GM12875 (cell line): Measurements from ENCODE around the gene XRN1.

Experiments used
- H3K4me3 ChIP-seq: one replicate; pipeline ENCODE4 v1.5.1; 2011; ENCODE audit warnings: low read depth, low read length, control low read depth
- TF ChIP-seq, protein P1 (sequence below): IDR thresholded peaks from 2 replicates; pipeline ENCODE4 v1.5.1; 2011; ENCODE audit warnings: low read depth, mild to moderate bottlenecking, control low read depth, inconsistent platforms, low read length, moderate library complexity, borderline replicate concordance; ENCODE audit not compliant: insufficient read depth

Gene XRN1, protein sequence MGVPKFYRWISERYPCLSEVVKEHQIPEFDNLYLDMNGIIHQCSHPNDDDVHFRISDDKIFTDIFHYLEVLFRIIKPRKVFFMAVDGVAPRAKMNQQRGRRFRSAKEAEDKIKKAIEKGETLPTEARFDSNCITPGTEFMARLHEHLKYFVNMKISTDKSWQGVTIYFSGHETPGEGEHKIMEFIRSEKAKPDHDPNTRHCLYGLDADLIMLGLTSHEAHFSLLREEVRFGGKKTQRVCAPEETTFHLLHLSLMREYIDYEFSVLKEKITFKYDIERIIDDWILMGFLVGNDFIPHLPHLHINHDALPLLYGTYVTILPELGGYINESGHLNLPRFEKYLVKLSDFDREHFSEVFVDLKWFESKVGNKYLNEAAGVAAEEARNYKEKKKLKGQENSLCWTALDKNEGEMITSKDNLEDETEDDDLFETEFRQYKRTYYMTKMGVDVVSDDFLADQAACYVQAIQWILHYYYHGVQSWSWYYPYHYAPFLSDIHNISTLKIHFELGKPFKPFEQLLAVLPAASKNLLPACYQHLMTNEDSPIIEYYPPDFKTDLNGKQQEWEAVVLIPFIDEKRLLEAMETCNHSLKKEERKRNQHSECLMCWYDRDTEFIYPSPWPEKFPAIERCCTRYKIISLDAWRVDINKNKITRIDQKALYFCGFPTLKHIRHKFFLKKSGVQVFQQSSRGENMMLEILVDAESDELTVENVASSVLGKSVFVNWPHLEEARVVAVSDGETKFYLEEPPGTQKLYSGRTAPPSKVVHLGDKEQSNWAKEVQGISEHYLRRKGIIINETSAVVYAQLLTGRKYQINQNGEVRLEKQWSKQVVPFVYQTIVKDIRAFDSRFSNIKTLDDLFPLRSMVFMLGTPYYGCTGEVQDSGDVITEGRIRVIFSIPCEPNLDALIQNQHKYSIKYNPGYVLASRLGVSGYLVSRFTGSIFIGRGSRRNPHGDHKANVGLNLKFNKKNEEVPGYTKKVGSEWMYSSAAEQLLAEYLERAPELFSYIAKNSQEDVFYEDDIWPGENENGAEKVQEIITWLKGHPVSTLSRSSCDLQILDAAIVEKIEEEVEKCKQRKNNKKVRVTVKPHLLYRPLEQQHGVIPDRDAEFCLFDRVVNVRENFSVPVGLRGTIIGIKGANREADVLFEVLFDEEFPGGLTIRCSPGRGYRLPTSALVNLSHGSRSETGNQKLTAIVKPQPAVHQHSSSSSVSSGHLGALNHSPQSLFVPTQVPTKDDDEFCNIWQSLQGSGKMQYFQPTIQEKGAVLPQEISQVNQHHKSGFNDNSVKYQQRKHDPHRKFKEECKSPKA (N-terminal part only)

DNA sequence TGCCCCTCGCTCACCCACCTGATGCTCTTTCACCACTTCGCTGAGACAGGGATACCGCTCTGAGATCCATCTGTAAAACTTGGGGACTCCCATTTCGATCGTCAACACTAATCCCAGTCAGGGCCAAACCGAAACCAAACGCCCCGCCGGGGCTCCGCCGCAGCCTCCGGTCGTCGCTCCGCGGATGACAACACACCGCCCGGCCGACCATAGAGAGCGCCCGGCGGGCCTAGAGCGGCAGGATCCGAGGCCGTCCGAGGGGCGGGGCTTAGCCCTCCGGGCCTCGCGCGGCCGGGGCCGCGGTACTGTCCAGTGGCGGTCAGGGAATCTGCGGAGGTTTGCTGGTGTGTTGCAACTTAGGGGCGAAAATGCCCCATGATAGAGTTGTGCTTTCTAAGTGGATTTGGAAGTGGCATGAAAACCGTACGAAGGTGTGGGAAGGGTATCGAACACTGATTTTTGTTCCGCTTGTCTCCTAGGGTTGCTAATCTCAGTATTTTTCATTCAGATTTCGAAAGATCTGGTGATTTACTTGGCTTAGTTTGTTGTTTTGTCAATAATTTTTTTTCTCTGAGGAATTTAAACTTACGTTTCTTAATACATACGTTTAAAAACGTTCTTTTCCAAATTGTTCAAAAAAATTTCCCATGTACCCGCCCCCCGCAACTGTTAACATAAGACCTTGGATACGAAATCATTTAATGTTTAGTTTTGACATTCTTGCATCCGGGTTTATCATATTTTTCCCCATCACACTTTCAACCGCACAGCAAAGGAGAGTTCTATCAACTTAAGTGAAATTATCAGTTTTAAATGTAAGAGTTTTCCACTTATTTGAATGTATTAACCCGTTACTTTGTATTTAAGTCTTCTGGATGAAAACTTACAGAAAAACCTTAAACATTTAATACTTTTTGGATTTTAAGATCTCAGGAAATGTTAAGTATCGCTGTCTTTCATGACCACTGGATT lies at the start of gene XRN1:
XRN1 (minus strand) TSS at position 186 of the 972 bp plus-strand sequence; CDS start at position 93, 93 bp downstream.
- TF ChIP-seq, protein P1, sequence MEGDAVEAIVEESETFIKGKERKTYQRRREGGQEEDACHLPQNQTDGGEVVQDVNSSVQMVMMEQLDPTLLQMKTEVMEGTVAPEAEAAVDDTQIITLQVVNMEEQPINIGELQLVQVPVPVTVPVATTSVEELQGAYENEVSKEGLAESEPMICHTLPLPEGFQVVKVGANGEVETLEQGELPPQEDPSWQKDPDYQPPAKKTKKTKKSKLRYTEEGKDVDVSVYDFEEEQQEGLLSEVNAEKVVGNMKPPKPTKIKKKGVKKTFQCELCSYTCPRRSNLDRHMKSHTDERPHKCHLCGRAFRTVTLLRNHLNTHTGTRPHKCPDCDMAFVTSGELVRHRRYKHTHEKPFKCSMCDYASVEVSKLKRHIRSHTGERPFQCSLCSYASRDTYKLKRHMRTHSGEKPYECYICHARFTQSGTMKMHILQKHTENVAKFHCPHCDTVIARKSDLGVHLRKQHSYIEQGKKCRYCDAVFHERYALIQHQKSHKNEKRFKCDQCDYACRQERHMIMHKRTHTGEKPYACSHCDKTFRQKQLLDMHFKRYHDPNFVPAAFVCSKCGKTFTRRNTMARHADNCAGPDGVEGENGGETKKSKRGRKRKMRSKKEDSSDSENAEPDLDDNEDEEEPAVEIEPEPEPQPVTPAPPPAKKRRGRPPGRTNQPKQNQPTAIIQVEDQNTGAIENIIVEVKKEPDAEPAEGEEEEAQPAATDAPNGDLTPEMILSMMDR = no peak
- peak within 1 kb of the TSS; percentile 99 for H3K4me3 ChIP-seq

DNA sequence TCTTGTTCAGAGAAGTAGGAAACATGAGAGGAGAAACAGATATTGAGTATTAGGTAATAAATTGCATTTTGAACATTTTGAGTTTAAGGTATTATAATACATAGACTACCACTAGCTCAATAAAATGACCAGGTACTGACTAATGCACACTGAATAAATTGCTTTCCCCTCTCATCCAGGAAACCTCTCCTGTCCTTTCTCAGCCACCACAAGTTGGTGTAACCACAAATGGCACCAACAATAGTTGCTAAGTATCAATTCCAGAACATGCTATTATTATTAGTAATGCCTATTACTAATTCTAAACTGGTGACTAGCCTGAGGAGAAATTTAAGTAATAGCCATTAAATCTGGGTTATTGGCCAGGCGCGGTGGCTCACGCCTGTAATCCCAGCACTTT lies 47.3 kb upstream of the XRN1 start:
- TF ChIP-seq, protein P1 = no peak
- H3K4me3 ChIP-seq = no peak overlapping the region

DNA sequence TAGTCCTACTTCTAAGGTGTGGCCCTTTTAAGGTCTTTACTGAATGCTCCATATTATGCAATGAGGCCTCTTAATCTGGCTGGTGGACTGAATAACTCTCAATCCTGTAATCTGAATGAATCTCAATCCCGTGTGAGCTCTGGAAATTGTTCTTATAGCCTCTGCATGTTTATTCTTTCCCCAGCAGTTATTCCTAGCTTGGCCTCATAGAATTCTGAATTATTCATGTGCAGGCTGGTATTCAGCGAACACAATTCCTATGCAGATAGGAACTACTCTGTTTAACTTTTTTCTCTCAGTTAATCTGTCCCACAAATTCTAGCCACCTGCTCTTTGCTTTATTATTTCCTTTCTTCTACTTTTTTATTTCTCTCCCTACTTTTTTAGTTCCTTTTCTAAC lies 44.3 kb upstream of the XRN1 start:
- H3K4me3 ChIP-seq = no peak overlapping the region
- TF ChIP-seq, protein P1 = no peak

DNA sequence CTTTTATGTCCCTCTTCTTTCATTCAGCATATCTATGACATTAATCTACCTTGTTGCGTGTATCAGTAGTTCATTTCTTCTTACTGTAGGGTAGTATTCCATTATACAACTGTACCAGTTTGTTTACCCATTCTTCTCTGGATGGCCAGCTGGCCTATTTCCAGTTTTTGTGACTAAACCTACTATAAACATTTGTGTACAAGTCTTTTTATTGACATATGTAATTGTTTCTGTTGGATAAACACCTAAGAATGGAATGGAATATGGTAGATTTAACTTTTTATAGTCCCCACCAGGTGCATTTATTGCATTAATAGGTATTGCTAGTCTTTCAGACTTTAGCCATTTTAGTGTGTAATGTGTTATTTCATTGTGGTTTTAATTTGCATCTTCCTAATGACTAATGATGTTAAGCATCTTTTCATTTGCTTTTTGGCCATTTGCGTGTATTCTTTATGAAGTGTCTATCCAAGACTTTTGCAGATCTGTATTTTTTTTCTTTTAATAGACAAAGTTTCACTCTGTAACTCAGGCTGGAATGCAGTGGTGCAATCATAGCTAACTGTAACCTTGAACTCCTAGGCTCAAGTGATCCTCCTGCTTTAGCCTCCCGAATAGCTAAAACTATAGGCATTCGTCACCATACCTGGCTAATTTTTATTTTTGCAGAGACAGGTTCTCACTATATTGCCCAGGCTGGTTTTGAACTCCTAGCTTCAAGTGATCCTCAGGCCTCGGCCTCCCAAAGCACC lies 41.9 kb upstream of the XRN1 start:
- TF ChIP-seq, protein P1 = no peak
- H3K4me3 ChIP-seq = no peak overlapping the region

DNA sequence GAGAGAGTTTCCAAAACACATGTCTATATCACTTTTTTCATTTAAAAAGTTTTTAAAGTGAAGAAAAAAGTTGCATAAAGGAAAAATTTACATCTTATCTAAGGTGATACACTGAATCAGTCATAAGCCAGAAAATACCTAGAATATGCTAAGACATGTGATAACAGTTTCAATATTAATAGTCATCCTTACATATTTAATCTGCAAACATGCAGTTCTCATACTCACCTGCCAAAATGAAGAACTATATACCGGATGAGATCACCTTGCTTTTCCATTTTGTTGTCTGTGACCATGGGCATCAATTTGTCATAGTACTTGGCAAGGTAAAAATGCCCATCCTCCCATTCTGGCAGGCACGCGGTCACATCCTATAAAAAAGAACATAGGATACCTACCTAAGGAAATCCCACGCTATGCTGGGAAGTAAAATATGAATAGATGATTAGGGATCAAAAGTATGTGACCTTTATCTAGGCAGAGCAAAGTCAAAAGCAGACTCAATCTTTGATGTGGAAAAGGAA lies 37.1 kb upstream of the XRN1 start:
- TF ChIP-seq, protein P1 = no peak
- H3K4me3 ChIP-seq = no peak overlapping the region
